Skeletal muscle tissue (tissue), 4 donors: ENCODE results near the gene POP4. TPM values are rescaled to one million over a fixed set of nuclear protein-coding genes. Genes with fewer than 3 reads are reported as not detected.

ENCODE experiments used
- H3K27ac ChIP-seq: one replicate; pipeline ENCODE4 v1.7.0; 2013; ENCODE audit warnings: mild to moderate bottlenecking, low read depth, low read length, inconsistent platforms
- H3K27me3 ChIP-seq, 3 donors: one replicate each; pipeline ENCODE4 v1.7.0; 2013; ENCODE audit warnings: low read length in 3 of 3; ENCODE audit not compliant: control insufficient read depth in 3 of 3, insufficient read depth in 3 of 3
- H3K36me3 ChIP-seq, 3 donors: one replicate each; pipeline ENCODE4 v1.7.0; 2013; ENCODE audit warnings: low read length in 3 of 3; ENCODE audit not compliant: control insufficient read depth in 3 of 3, insufficient read depth in 3 of 3
- H3K4me1 ChIP-seq, 3 donors: one replicate each; pipeline ENCODE4 v1.7.0; 2013; ENCODE audit warnings: low read length in 3 of 3, mild to moderate bottlenecking in 3 of 3; ENCODE audit not compliant: control insufficient read depth in 3 of 3, insufficient read depth in 3 of 3
- H3K4me3 ChIP-seq, 3 donors: one replicate each; pipeline ENCODE4 v1.7.0; 2013; ENCODE audit warnings: low read length in 3 of 3
- H3K9ac ChIP-seq, 3 donors: one replicate each; pipeline ENCODE4 v1.7.0; 2013; ENCODE audit warnings: low read length in 3 of 3, mild to moderate bottlenecking in 3 of 3, moderate library complexity in 2 of 3, low read depth in 1 of 3
- H3K9me3 ChIP-seq, 3 donors: one replicate each; pipeline ENCODE4 v1.7.0; 2013; ENCODE audit warnings: low read length in 3 of 3; ENCODE audit not compliant: control insufficient read depth in 3 of 3
- total RNA-seq: library from RNA; depleted of rRNA; stranded (reverse); fragments of >200 nt; gene quantifications from one replicate; pipeline ENCODE4 v1.2.3, GENCODE V29; 2014
- donor health status: Osteomylitis.

The POP4 gene
- total RNA-seq, 1 donor from 2014 or later: 22.4 TPM

GRCh38 chr19:29651622-29652394 is 45.7 kb downstream of the POP4 start:
- Histone ChIP-seq H3K9ac (no peak overlapping the region), H3K27me3 (peaks cover 0 to 6% (median 0%) of the 10 kb centered on the region in 3 donors), H3K4me3 (no peak overlapping the region), H3K4me1 (no peaks in the 10 kb centered on the region), H3K36me3 (no peaks in the 10 kb centered on the region), H3K9me3 (no peaks in the 10 kb centered on the region), H3K27ac (no peak overlapping the region)

- no peak overlapping the region for H3K27ac ChIP-seq
- H3K4me3 ChIP-seq: no peak overlapping the region
- no peaks in the 10 kb centered on the region for H3K9me3 ChIP-seq
- no peaks in the 10 kb centered on the region for H3K4me1 ChIP-seq
- no peak overlapping the region for H3K9ac ChIP-seq
- no peaks in the 10 kb centered on the region for H3K36me3 ChIP-seq
- H3K27me3 ChIP-seq: peaks cover 0 to 6% (median 0%) of the 10 kb centered on the region in 3 donors
These were observed 47.3 kb downstream of the POP4 start for GRCh38 chr19:29653398-29653797.

DNA sequence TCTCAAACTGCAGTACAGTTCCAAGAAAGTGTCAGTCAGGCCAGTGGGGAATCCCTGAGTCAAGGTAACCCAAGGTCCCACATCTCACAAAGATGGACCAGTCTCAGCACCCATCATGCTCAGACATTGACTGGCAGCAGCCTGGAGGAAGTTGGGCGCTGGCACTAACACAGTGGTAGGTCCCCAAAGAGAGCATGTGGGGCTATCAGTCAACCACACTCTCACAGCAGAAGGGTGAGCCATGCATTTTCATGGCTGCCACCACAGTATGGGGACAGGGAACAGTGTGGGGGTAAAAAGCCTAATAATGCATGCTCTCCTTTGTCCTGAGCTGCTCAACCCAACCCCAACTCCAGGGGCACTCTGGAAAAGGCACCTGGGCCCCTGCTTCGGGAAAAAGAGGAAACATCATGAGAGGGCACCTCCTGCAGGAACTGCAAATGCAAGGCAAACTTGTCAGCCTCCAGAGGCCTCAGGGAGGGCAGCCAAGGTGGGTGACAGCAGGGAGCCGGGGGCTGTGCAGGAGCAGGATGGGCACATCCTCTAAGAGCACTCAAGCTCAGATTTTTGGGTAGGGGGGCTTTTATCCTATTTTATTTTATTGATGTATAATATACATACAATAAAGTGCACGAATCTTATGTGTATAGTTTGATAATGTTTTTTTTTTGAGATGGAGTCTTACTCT is 49.7 kb downstream of the POP4 start:
- Histone ChIP-seq H3K27ac (no peak overlapping the region), H3K4me1 (no peaks in the 10 kb centered on the region), H3K4me3 (no peak overlapping the region), H3K27me3 (peaks cover 0 to 6% (median 0%) of the 10 kb centered on the region in 3 donors), H3K9ac (no peak overlapping the region), H3K36me3 (no peaks in the 10 kb centered on the region), H3K9me3 (no peaks in the 10 kb centered on the region)

- Histone ChIP-seq H3K9ac (no peak overlapping the region), H3K36me3 (no peaks in the 10 kb centered on the region), H3K9me3 (no peaks in the 10 kb centered on the region), H3K4me3 (no peak overlapping the region), H3K27me3 (no peaks in the 10 kb centered on the region), H3K4me1 (peaks cover 11 to 14% (median 13%) of the 10 kb centered on the region in 3 donors), H3K27ac (no peak overlapping the region)
These were observed 52.3 kb downstream of the POP4 start for GRCh38 chr19:29658221-29658991.

- no peak overlapping the region for H3K27ac ChIP-seq
- H3K36me3 ChIP-seq: no peaks in the 10 kb centered on the region
- H3K4me3 ChIP-seq: no peak overlapping the region
- H3K27me3 ChIP-seq: no peaks in the 10 kb centered on the region
- peaks cover 21 to 34% (median 21%) of the 10 kb centered on the region in 3 donors for H3K4me1 ChIP-seq
- no peaks in the 10 kb centered on the region for H3K9me3 ChIP-seq
- no peak overlapping the region for H3K9ac ChIP-seq
These were observed 54.8 kb downstream of the POP4 start for GRCh38 chr19:29660835-29661234.

GRCh38 chr19:29662278-29662603 is 56.2 kb downstream of the POP4 start:
- Histone ChIP-seq H3K36me3 (no peaks in the 10 kb centered on the region), H3K27ac (peak overlapping the region; percentile 84), H3K4me1 (peaks cover 33 to 44% (median 34%) of the 10 kb centered on the region in 3 donors), H3K9ac (peak overlapping the region in 2 of 3 donors; percentile 62 to 71), H3K27me3 (no peaks in the 10 kb centered on the region), H3K9me3 (no peaks in the 10 kb centered on the region), H3K4me3 (peak overlapping the region in 2 of 3 donors; percentile 17 to 44)

GRCh38 chr19:29662604-29663404 is 56.7 kb downstream of the POP4 start:
- Histone ChIP-seq H3K4me1 (peaks cover 38 to 50% (median 40%) of the 10 kb centered on the region in 3 donors), H3K36me3 (peaks cover 0 to 2% (median 0%) of the 10 kb centered on the region in 3 donors), H3K4me3 (peak overlapping the region; percentile 12 to 44 (median 17)), H3K27me3 (no peaks in the 10 kb centered on the region), H3K9ac (peak overlapping the region; percentile 57 to 71 (median 62)), H3K9me3 (no peaks in the 10 kb centered on the region), H3K27ac (peak overlapping the region; percentile 84)

GRCh38 chr19:29663861-29664752 is 58.0 kb downstream of the POP4 start:
- Histone ChIP-seq H3K9ac (peak overlapping the region; percentile 27 to 95 (median 40)), H3K4me1 (peaks cover 51 to 63% (median 53%) of the 10 kb centered on the region in 3 donors), H3K27me3 (no peaks in the 10 kb centered on the region), H3K27ac (peak overlapping the region; percentile 84), H3K36me3 (peaks cover 3 to 6% (median 4%) of the 10 kb centered on the region in 3 donors), H3K4me3 (peak overlapping the region in 1 of 3 donors; percentile 89), H3K9me3 (no peaks in the 10 kb centered on the region)
